HG02970 (cell line): ENCODE results near the gene PLA2G2F.
"Not testable (repeated sequence)": the region's sequence is repeated elsewhere in the genome, so short reads cannot be mapped to it uniquely, and the experiment has no call there.

Source experiments
- ATAC-seq: cut with Tn5 transposase; IDR thresholded peaks from one replicate; pipeline ENCODE4 v1.9.1; 2021; ENCODE audit warnings: mild to moderate bottlenecking, moderate library complexity, moderate number of reproducible peaks; ENCODE audit not compliant: unreplicated experiment, low FRiP score

PLA2G2F gene

DNA sequence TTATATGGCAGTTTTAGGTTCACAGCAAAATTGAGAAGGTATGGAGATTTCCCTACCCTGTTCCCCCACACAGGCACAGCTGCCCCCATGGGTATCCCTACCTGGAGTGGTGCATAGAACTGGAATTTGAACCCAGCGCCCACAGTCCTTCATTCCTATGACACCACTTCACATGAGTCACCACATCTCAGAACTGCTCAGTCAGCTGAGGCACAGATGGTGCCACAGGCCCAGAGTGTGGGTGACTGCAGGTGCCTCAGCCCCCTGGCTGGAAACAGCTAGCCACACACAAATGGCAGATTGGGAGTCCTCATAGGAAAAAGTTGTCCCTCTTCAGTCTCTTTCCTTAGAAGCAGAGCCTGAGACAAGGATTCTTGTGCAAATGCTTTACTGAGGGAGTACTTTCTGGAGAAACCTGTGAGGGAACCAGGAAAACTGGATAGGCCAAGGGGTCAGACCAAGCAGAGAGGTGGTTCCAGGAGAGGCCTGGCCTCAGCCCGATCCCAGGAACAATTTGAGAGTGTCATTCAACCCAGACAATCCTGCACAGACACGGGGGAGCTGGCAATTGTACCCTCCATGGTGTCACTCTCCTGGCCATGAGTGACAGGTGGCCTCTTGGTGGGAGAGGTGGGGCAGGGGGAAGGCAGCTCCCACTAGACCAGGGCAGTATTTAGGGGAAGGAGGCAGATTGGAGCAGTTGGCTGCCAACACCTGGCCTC, 26.7 kb upstream of the PLA2G2F start:
- ATAC-seq, result no peak

DNA sequence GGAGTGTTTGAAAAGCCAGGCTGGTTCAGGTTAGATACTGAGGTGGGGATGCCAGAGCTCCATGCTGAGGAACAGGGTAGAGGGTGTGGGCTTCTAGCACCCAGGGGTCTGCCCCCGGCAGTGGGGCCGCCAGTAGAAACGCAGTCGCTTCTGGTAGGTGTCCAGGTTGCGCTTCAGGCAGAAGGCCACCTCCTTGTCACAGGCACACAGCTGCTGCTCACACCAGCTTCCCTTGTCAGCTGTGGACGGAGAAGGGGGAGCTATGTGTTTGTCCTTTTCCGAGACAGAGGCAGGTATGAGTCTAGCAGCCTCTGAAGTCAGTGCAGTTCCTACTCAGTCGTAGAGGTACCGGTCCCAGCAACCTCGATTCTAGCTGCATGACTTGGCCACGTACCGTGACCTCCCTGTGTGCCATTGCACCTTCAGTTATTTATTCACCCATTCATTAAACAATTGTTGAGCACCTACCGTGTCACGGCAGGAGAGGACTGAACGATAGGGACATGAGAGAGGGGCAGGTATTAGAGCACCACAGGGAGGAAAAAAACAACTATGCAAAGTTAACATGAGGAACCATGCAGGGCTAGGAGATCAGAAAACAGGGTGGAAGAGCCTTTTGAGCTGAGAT, 25.0 kb upstream of the PLA2G2F start:
- no peak for ATAC-seq

DNA sequence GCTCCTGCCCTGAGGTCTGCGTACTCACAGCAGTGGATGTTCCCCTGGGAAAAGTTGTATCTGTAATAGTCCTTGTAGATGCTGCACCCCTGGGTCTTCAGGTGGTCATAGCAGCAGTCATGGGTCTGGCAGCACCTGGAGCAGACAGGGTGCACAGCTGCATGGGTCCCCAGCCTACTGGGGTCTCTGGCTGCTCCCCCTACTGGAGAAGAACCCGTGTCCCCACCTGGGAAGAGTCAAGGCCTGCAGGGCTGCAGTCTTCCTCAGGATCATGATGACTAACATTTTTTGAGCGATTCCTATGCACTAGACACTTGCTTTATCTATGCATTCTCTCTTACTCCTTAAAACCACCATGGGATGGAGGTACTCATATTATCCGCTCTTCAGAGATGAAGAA, 23.6 kb upstream of the PLA2G2F start:
- ATAC-seq, result no peak

DNA sequence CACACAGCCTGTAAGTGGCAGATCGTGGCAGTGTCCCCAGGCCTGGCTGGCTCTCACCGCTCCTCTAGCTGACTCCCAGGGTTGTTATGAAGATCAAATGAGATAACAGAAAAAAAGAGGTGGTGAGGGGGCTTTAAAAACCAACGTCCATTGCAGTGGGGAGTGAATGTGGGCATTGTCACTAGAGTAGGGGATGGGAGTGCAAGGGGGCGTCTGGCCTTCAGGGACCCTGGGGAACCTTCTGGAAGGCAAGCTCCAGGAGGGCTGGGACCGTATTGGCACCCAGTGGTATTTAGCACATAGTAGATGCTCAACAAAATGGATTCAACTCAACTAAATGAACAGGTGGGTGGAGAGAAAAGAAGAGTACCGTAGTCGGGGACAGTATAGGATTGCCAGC, 23.2 kb upstream of the PLA2G2F start:
- no peak for ATAC-seq

DNA sequence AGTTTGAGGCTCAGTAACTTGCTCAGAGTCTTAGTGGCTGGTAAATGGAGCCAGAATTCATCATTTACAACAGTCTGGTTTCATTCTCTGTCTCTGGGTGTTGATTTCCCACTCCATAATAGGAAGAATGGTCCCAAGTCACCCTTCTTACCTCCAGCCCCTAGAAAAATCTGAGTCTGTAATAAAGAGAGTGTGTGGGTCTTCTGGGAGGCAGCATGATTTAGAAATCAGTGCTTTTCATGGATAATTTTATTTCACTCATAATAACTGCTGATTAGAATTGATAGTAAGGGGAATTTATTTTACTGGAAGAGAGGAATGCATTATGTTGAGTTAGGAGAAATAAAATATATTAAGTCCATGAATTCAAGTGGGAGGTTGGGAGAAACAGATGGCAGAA, 21.9 kb upstream of the PLA2G2F start:
- no peak for ATAC-seq

DNA sequence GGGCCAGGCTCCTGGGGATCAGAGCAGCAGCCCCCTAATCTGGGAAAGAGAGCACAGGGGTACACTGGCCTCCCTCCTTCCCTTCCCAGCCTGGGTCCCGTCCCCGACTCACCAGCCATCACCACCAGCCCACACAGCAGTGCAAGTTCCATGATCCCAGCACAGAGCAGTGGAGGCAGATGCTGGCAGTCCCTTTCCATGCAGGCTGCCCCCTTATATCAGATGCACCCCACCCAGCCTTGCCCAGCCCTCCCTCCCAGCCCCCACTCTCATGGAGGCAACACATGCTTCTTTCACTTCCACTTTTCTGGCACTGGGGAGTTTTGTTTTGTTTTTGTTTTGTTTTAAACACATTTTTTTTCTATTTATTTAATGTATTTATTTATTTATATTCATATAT, 19.8 kb upstream of the PLA2G2F start, which contains the start of gene PLA2G2D:
Gene PLA2G2D, minus strand, starts transcription at position 190 of the 400 bp plus-strand sequence. Its CDS starts 38 bp downstream, at position 152.
- no peak for ATAC-seq

DNA sequence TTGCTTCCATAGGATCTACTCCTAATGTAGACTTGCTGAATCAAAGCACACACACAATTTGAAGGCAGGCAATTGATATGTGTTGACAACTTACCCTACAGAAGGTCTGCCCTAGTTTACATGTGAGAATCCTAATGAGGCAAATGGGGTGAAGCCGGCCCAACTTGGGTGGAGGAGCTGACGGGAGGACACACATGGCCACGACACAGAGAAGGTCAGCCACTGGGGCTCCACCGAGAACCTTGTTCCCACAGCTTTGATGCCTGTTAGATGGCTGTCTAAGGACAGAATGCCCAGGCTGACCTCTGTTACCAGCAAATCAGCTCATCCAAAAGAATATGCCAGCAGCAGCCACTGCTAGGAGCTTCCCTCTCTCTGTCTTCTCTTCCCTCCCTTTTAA, 18.3 kb upstream of the PLA2G2F start:
- ATAC-seq, result no peak

DNA sequence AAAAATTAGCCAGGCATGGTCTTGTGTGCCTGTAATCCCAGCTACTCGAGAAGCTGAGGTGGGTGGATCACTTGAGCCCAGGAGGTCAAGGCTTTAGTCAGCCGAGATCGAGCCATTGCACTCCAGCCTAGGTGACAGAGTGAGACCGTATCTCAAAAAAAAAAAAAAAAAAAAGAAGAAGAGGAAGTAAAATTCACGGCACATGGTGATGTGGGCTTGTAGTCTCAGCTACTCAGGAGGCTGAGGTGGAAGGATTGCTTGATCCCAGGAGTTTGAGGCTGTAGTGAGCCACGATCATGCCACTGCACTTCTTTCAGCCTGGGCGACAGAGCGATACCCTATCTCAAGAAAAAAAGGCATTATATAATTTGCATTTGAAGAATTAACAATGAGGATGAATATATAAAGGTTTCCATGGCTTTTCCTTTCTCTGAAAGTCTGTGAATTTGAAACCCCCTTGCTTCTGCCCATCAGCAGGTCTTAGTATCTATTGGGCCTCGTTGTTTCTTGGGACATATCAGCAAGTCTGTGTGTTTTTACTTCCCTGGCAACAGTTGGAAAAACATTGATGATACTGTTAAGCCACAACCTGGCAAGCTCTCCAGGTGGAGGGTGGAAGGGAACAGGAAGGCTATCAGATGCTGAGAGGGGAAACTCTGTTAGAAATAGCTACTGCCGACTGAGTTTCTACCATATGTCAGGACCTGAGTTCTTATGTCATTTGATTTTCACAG, 15.2 kb upstream of the PLA2G2F start:
- no peak for ATAC-seq

DNA sequence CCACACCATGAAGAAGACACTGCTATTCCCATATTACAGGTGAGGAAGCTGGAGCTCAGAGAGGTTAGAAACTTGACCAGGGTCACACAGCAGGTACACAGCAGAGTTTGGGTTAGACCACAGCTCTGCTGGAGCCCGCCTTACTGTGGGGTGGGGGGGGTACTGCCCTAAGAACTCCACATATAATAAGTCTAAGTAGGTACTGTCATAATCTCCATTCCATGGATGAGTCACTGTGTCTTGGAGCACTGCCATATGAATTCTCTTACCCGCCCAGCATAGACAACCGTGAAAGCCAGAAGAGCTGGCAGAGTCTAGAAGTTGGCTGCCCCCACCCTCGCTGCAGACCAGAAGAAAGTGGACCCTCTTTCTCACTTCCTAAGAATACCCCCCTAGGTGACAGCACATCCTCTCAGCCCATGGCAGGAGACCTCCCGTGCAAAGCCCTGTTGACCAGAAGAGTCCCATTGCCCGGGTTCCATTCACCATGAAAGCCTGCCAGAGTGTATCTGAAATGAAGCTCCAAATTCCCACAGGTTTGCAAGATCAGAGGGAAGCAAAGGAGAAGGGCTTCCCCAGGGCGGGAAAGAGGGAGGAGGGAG, 14.6 kb upstream of the PLA2G2F start:
- ATAC-seq, result no peak

DNA sequence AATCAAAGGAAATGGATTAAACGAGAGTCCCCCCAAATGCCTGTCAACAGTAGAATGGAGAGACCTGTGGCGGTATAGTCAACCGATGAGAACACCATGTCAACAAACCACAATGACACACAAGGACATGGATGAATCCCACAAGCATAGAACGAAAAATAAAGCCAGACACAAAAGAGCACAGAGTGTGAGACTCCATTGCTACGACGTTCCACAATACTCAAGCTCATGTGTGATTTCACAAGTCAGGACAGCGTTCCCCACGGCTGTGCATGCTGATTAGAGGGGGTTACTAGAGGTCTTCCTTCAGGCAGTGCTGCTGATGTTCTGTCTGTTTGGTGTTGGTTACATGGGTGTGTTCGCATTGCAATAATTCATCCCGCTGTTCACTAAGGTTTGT, 14.0 kb upstream of the PLA2G2F start:
- ATAC-seq, result no peak

DNA sequence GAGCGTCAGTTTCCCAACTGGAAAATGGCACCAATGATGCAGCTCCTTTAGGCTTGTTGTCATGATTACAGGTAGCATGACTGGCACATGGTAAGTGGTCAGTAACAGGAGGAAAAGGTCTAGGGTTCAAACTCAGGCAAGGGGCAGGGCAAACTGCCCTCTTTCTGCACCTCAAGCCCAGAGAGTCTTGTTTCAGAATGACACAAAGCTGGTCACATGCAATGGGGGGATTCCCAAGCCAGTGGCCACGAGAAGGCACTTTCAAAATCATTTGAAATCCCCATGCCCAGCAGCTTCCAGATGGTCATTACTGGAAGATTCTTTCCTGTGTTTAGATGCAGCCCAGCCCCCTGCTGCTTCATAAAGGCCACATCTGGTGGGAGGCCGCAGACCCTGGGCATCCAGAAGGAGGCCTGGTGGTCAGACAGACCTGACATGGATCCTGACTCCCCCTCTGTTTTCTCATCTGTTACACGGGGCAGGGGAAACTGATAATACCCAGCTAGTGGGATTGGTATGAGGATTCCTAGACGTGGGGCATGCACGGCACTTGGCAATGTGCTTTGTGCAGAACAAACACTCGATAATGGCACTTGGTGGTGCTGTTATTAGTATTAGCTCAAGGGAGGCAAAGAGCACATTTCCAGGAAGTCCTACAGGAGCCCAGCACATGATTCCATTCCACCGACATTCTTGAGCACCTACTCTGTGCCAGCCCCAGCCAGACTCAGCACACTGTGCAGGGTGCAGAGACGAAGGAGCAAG, 12.9 kb upstream of the PLA2G2F start:
- ATAC-seq, result no peak

DNA sequence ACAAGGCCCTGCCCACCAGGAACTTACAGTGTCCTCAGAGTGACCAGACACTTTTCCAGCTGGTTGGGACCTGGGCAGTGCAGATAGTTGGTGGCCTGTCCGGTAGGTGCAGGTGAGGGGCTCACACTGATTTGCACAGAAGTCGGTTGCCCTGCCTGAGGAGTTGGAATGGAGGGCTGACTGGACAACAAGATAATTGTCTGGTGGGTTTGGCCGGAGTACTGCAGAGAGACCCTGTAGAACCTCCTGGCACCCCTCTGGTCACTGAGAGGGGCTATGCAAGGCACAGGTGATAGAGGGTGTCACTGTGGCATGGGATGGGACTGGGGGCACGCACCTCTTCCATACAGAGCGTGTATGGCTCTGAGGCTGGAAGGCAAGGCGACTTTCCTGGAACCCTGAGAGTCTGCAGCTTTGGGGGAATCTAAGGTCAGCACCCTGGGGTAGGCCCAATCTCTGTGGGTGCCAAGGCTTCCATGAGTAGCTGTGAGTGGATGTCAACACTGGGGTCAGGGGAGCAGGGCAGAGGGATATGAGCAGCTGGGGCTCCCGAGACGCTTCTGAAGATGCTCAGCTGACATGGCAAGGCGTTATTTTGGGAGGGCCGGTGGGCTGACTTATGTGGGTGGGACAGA, 12.2 kb upstream of the PLA2G2F start:
- no peak for ATAC-seq

DNA sequence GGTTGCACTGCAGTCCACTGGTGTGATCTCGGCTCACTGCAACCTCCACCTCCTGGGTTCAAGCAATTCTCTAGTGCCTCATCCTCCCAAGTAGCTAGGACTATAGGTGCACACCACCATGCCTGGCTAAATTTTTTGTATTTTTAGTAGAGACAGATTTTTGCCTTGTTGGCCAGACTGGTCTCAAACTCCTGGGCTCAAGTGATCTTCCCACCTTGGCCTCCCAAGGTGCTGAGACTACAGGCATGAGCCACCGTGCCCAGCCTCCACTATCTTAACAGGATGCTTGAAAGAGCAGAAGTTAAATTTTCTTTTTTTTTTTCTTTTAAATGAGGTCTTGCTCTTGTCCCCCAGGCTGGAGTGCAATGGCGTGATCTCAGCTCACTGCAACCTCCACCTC, 8.6 kb upstream of the PLA2G2F start:
- not testable (repeated sequence) for ATAC-seq

DNA sequence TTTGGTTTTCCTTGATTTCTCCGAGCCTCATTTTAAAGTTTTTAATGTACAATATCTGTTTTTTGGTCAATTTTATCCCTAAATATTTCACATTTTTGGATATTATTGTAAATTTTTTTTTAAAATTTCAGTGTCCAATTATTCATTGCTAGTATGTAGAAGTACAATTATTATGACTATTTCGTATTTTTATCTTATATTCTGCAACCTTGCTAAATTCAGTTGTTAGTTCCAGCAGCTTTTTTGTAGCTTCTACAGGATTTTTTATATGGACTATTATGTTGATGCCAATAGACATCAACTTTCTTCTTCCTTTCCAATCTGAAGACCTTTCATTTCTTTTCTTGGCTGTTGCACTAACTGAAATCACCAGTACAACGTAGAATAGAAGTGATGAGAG, 4.1 kb upstream of the PLA2G2F start:
- ATAC-seq, result no peak

DNA sequence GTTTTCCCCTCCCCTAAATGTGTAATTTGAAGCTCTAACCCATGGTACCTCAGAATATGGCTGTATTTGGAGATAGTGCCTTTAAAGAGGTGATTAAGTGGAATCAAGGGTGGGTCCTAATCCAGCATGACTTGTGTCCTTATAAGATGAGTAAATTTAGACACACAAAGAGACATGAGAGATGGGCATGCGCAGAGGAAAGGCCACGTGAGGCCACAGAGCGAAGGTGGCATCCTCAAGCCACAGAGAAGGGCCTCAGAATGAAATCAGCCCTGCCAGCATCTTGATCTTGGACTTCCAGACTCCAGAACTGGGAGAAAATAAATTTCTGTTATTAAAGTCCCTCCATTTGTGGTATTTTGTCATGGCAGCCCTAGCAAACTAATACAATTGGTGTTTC, 2.9 kb upstream of the PLA2G2F start:
- ATAC-seq, result no peak

DNA sequence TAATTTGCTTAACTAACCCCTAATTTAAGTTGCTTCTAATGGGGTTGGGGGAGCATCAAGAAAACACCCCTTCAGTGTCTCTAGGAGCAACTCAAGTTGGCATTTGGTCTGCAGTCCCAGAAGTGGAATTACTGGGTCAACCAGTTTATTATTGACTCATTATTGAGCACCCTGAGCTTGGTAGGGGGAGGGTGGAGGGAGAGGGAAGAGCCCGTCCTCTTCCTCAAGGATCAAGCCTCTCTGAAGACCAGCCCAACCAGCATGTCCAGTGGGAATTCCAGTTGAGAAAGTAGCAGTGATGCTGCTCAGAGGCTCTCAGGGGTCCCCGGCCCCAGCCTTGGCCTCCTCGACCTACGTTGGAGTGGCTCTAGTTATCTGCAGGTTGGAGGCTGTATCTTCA, 2.1 kb upstream of the PLA2G2F start:
- no peak for ATAC-seq

DNA sequence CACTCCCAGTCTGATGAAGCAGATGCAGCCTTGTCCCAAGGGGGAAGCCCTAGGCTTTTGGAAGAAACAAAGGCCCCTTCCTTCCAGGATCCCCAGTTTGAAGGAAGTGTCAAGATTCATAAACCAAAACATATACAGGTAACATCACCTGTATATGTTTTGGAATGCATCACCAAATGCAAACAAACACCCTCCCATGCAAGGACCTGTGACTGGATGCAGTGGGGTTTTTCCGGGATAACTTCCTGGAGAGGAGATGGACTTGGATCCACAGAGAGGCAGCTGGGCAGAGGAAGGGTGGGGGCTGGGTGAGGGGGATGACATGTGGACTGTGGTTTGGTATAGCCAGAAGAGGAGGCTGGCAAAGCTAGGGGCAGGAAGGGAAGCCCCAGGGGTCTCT, 1.5 kb upstream of the PLA2G2F start:
- ATAC-seq, result no peak

DNA sequence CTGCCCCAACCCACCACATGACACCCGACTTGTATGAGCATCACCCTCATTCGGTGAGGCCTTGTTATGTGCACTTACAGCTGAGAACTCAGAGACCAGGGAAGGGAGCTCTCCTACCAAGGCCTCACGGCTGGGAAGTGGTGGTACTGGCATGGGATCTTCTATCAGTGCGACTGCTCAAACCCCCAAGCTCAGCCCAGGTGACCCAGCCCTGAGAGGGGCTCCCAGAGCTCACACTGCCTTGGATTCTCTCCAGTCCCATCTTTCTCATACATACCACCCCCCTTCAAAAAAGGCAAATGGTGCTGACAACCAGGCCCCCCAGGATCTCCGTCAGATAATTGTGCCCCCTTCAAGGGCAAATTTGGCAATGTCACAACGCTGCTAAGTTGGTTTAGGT, 777 bp upstream of the PLA2G2F start:
- ATAC-seq, result no peak

DNA sequence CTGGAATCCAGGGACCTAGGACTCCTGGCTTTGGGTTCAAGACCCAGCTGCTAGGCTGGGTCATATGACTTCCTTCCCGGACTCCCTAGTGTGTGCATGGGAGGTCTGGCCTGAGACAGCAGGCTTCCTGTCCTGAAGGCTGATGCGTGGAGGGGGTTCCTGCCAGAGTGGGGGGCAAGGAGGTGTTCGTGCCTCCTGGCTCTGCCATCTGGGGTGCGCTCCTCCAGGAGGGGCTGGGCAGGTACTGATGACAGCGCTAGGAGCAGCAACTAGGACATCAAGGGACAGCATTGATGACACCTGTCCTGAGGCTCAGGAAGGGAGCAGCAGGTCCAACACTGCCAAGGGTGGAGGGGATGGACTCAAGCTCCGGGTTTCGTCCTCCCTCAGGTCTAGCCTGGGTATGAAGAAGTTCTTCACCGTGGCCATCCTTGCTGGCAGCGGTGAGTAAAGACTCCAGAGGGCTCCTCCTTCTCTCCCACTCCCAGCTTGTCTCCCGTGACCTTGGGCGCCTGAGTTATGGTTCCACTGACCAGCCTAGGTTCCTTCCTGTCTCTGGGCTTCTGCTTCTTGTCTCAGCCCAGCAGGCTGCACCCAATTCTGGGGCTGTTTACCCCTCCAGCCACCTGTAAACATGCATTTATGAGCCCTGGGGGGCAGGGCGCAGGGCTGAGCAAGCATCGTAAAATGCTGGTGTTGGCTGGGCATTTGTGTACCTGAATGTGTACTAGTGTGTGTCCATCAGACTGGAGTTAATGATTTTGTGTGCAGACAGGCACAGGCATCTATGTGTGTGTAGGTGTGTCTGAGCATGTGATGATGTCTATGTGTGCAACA, 871 bp downstream of the PLA2G2F start:
- ATAC-seq, result no peak
